Upper lobe of left lung (tissue), 6 donors: ENCODE results near the gene CABCOCO1. TPM values are rescaled to one million over a fixed set of nuclear protein-coding genes. Genes with fewer than 3 reads are reported as not detected.

ENCODE experiments used
- ATAC-seq, 2 donors: fragments of 200-7000 bp; cut with Tn5 transposase; one replicate each; pipeline ENCODE4 v1.9.1; 2022; ENCODE audit warnings: mild to moderate bottlenecking in 2 of 2, moderate library complexity in 2 of 2; ENCODE audit not compliant: low FRiP score in 2 of 2
- DNase-seq, 2 donors: peaks; one replicate each; pipeline ENCODE4 v3.0.0-alpha.2; 2019 to 2020
- H3K27ac ChIP-seq, 4 donors: fragments of 200-600 bp; sonication (generic); one replicate each; pipeline ENCODE4 v1.5.1; 2016 to 2019
- H3K27me3 ChIP-seq, 4 donors: fragments of 200-600 bp; sonication (generic); one replicate each; pipeline ENCODE4 v1.5.1; 2017 to 2019
- H3K36me3 ChIP-seq, 4 donors: fragments of 200-600 bp; sonication (generic); one replicate each; pipeline ENCODE4 v1.5.1; 2016 to 2019
- H3K4me1 ChIP-seq, 4 donors: fragments of 200-600 bp; sonication (generic); one replicate each; pipeline ENCODE4 v1.5.1; 2018 to 2019
- H3K4me3 ChIP-seq, 4 donors: fragments of 200-600 bp; sonication (generic); one replicate each; pipeline ENCODE4 v1.5.1; 2017 to 2019; ENCODE audit warnings: mild to moderate bottlenecking in 2 of 4, moderate library complexity in 1 of 4
- H3K9me3 ChIP-seq, 4 donors: fragments of 200-600 bp; sonication (generic); one replicate each; pipeline ENCODE4 v1.5.1; 2018 to 2019
- EP300 ChIP-seq, 4 donors: sonication (generic); formaldehyde crosslinking; IDR thresholded peaks; one replicate each; pipeline ENCODE4 v1.5.1; 2017; ENCODE audit warnings: antibody characterized with exemption in 4 of 4, control low read depth in 2 of 4
- POLR2A ChIP-seq, 4 donors: fragments of 450-650 bp; IDR thresholded peaks; one replicate each; pipeline ENCODE4 v1.5.1; 2016 to 2017; ENCODE audit warnings: antibody characterized with exemption in 4 of 4, mild to moderate bottlenecking in 2 of 4
- POLR2AphosphoS5 ChIP-seq, 2 donors: sonication (generic); formaldehyde crosslinking; IDR thresholded peaks; one replicate each; pipeline ENCODE4 v1.5.1; 2017; ENCODE audit warnings: antibody characterized with exemption in 2 of 2
- WGBS, 2 donors: methylation state at CpG; one replicate each; pipeline ENCODE4 v1.1.5; 2017 to 2018; 5-methylcytosine and 5-hydroxymethylcytosine counted together
- total RNA-seq, 6 donors: library from RNA; depleted of rRNA in 4 of 6; stranded (reverse); fragments of >200 nt in 4 of 6; gene quantifications; one replicate each; pipeline versions ENCODE4 v1.1.0 to v1.2.1, GENCODE V29; 2016 to 2021
- TF ChIP-seq, protein P1 (sequence below), 6 experiments: fragments of 450-650 bp in 4 of 6; fragments of 200-600 bp in 2 of 6; sonication (generic) in 2 of 6; IDR thresholded peaks; one replicate each; pipeline ENCODE4 v1.5.1; 2016 to 2019; ENCODE audit warnings: antibody characterized with exemption in 6 of 6
- donor health status: DM: no; HTN: no; CAD: no; lungs with moderate emphysema.
- donor health status: DM: no; HTN: yes; CAD: no; lungs with severe emphysema.

Gene CABCOCO1, protein sequence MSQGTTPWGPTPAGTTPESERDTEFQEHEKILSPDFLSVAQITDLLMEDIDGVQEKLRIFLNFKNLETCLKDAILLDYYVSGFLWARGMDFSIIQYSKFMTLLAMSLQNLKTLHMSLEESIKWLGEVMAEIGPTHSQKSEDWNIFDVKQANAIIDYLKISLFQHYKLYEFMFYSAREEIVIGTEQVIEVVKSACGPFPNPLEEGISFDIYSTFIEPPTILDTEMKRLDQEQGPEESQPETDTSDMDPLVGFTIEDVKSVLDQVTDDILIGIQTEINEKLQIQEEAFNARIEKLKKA
- 10 to 100 TPM in 1 of 6 donors, 1 to 10 TPM in 4, not detected in 1; 1.3 to 12.2 (median 2.3) TPM for total RNA-seq

DNA sequence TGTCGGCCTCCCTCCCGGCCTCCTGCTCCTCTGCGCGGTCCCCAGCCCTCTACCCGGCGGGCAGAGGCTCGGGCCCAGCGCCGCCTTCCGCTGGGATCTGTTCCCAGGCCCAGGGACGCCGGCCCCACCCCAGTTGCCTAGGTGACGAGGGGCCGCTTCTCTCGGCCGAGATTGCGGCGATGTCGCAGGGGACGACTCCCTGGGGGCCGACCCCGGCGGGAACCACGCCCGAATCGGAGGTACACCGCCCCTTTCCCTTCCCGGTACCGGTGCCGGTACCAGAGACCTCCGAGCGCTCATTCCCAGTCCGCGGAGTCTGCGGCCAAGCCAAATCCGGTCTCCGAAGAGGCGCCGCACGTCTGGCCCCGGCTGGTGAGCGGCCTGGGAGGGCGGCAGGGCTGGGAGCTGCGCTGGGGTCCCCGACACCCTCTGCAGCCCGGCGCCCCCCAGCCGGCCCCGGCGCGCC, at the start of gene CABCOCO1:
TSS of gene CABCOCO1 (plus strand) at position 136 of the 466 bp plus-strand sequence. CDS start at position 180, 44 bp downstream.
- H3K27me3 ChIP-seq = no peaks in the 10 kb centered on the region
- peak within 1 kb of the TSS; percentile 6 to 76 (median 65) for H3K27ac ChIP-seq
- peak within 1 kb of the TSS; percentile 28 to 62 (median 54) for H3K4me3 ChIP-seq
- DNase-seq (peak; percentile 73 to 91), ATAC-seq (peak; percentile 89 to 91)
- WGBS, 2 donors = 2 to 10% methylated on average over 14 to 38 of the region's 51 CpGs
- H3K36me3 ChIP-seq = no peaks in the 10 kb centered on the region
- TF ChIP-seq, protein P1, sequence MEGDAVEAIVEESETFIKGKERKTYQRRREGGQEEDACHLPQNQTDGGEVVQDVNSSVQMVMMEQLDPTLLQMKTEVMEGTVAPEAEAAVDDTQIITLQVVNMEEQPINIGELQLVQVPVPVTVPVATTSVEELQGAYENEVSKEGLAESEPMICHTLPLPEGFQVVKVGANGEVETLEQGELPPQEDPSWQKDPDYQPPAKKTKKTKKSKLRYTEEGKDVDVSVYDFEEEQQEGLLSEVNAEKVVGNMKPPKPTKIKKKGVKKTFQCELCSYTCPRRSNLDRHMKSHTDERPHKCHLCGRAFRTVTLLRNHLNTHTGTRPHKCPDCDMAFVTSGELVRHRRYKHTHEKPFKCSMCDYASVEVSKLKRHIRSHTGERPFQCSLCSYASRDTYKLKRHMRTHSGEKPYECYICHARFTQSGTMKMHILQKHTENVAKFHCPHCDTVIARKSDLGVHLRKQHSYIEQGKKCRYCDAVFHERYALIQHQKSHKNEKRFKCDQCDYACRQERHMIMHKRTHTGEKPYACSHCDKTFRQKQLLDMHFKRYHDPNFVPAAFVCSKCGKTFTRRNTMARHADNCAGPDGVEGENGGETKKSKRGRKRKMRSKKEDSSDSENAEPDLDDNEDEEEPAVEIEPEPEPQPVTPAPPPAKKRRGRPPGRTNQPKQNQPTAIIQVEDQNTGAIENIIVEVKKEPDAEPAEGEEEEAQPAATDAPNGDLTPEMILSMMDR (IDR thresholded peaks at IDR 0.05) = peak in 1 of 6 experiments; percentile 14
- TF ChIP-seq EP300 (IDR thresholded peaks at IDR 0.05) (no peak), POLR2AphosphoS5 (IDR thresholded peaks at IDR 0.05) (peak in 1 of 2 donors; percentile 23)
- H3K9me3 ChIP-seq = no peaks in the 10 kb centered on the region
- peaks cover 0 to 10% (median 3%) of the 10 kb centered on the region in 4 donors for H3K4me1 ChIP-seq

DNA sequence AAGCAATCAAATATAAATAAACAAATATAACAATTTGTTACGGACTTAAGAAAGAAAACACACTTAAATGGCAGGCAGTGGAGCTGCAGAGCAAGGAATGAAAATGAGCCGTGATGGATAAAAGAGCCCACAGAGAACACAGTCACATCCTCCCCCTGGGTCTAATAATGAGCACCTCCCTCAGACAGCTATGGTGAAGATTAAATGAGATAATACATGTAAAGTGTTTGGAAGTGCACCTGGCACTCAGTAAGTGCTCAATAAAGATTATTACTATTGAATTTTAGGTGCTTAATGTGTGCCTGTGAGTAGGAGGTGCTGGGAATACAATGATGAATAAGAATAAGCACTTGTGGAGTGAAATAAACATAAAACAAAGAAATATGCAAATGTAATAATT, 49.1 kb upstream of the CABCOCO1 start:
- DNase-seq (no peak), ATAC-seq (no peak)
- H3K4me3 ChIP-seq = no peak overlapping the region
- no peak overlapping the region for H3K27ac ChIP-seq
- H3K36me3 ChIP-seq = no peaks in the 10 kb centered on the region
- H3K27me3 ChIP-seq = no peaks in the 10 kb centered on the region
- 81 to 84% methylated on average over 2 of the region's 2 CpGs for WGBS, 2 donors
- TF ChIP-seq POLR2A (IDR thresholded peaks at IDR 0.05) (no peak), EP300 (IDR thresholded peaks at IDR 0.05) (no peak), POLR2AphosphoS5 (IDR thresholded peaks at IDR 0.05) (no peak)
- TF ChIP-seq, protein P1 (IDR thresholded peaks at IDR 0.05) = no peak
- peaks cover 0 to 4% (median 0%) of the 10 kb centered on the region in 4 donors for H3K4me1 ChIP-seq
- H3K9me3 ChIP-seq = no peaks in the 10 kb centered on the region

DNA sequence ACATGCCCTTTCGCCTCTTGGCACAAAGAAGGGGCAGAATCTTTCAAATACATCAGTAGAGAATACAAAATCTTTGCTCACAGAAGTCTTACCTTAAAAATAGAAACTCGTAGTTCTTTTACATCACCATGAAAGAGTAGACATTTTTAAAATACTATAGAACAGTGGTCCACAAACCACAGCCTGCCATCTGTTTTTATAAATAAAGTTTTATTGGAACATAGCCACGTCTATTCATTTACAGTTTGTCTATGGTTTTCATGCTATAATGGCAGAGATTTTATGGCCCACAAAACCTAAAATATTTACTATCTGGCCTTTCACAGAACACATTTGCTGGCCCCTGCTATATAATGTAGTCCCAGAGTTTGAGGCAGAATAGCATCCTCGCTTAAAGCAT, 46.1 kb upstream of the CABCOCO1 start:
- TF ChIP-seq EP300 (IDR thresholded peaks at IDR 0.05) (no peak), POLR2AphosphoS5 (IDR thresholded peaks at IDR 0.05) (no peak), POLR2A (IDR thresholded peaks at IDR 0.05) (no peak)
- TF ChIP-seq, protein P1 (IDR thresholded peaks at IDR 0.05) = no peak
- Histone ChIP-seq H3K4me3 (no peak overlapping the region), H3K27me3 (no peaks in the 10 kb centered on the region), H3K4me1 (peaks cover 0 to 10% (median 4%) of the 10 kb centered on the region in 4 donors), H3K9me3 (no peaks in the 10 kb centered on the region), H3K36me3 (no peaks in the 10 kb centered on the region), H3K27ac (no peak overlapping the region)
- WGBS, 2 donors = 91 to 92% methylated on average over 4 of the region's 4 CpGs
- DNase-seq (no peak), ATAC-seq (no peak)

DNA sequence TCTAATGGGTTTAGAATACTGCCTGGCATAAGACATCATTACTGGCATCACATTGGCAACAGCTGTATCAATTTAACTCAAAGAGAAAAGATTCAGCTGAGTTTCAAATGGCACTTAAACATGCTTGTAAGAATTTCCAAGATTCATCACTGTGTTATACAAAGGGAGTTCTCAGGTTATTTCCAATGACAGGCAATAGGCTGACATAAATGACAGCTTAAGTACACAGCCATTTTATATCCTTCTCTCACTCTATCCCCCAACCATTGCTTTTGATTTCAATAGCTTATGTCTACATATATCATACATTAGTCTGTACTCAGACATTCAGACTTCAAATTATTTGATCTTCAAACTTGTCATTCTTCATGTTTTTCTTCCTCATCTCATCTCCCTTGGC, 45.5 kb upstream of the CABCOCO1 start:
- H3K9me3 ChIP-seq = no peaks in the 10 kb centered on the region
- TF ChIP-seq POLR2AphosphoS5 (IDR thresholded peaks at IDR 0.05) = no peak
- TF ChIP-seq EP300 (IDR thresholded peaks at IDR 0.05) = no peak
- no peak for TF ChIP-seq POLR2A (IDR thresholded peaks at IDR 0.05)
- TF ChIP-seq, protein P1 (IDR thresholded peaks at IDR 0.05) = no peak
- ATAC-seq (no peak), DNase-seq (no peak)
- peaks cover 1 to 14% (median 5%) of the 10 kb centered on the region in 4 donors for H3K4me1 ChIP-seq
- H3K4me3 ChIP-seq = no peak overlapping the region
- H3K27me3 ChIP-seq = no peaks in the 10 kb centered on the region
- H3K36me3 ChIP-seq = no peaks in the 10 kb centered on the region
- H3K27ac ChIP-seq = no peak overlapping the region
